ENCODE results near the gene CEP83.

CEP83 gene

GRCh38 chr12:94433744-94434143 is 25.9 kb downstream of the CEP83 start:
- H3K27me3 ChIP-seq (ENCODE audit: low read depth, low read length), result no peaks in the 10 kb centered on the region
- no peak for TF ChIP-seq EZH2phosphoT487 (IDR thresholded peaks at IDR 0.05; ENCODE audit: low read depth)
- TF ChIP-seq CTCF (IDR thresholded peaks at IDR 0.05; ENCODE audit: low read depth, low read length), result no peak
- H4K20me1 ChIP-seq (ENCODE audit: insufficient read depth, low read length), result no peaks in the 10 kb centered on the region
- no peak overlapping the region for H3K4me2 ChIP-seq (ENCODE audit: low read length)
- no peaks in the 10 kb centered on the region for H3K4me1 ChIP-seq (ENCODE audit: low read length)
- peaks cover 36% of the 10 kb centered on the region for H3K36me3 ChIP-seq (replicated peaks; ENCODE audit: low read depth, low read length)
- H3K79me2 ChIP-seq (ENCODE audit: low read length), result peaks cover 72% of the 10 kb centered on the region
- peaks cover 22% of the 10 kb centered on the region for H3K9me3 ChIP-seq (ENCODE audit: insufficient read depth, low read length)
- no peak overlapping the region for H3K9ac ChIP-seq (ENCODE audit: low read length)
- no peak overlapping the region for H3K4me3 ChIP-seq (ENCODE audit: low read length)
- no peak overlapping the region for H2AFZ ChIP-seq (ENCODE audit: low read depth, low read length)
- no peak overlapping the region for H3K27ac ChIP-seq (ENCODE audit: low read length)

GRCh38 chr12:94430304-94430703 is 29.4 kb downstream of the CEP83 start:
- Histone ChIP-seq H3K27ac (ENCODE audit: low read length) (no peak overlapping the region), H3K27me3 (ENCODE audit: low read depth, low read length) (no peaks in the 10 kb centered on the region), H3K79me2 (ENCODE audit: low read length) (peaks cover 40% of the 10 kb centered on the region), H3K9ac (ENCODE audit: low read length) (no peak overlapping the region), H2AFZ (ENCODE audit: low read depth, low read length) (no peak overlapping the region), H3K4me1 (ENCODE audit: low read length) (no peaks in the 10 kb centered on the region), H3K4me3 (ENCODE audit: low read length) (no peak overlapping the region), H3K36me3 (replicated peaks; ENCODE audit: low read depth, low read length) (peaks cover 56% of the 10 kb centered on the region), H3K9me3 (ENCODE audit: insufficient read depth, low read length) (peaks cover 34% of the 10 kb centered on the region), H3K4me2 (ENCODE audit: low read length) (no peak overlapping the region), H4K20me1 (ENCODE audit: insufficient read depth, low read length) (no peaks in the 10 kb centered on the region)
- TF ChIP-seq EZH2phosphoT487 (IDR thresholded peaks at IDR 0.05; ENCODE audit: low read depth), result no peak
- no peak for TF ChIP-seq CTCF (IDR thresholded peaks at IDR 0.05; ENCODE audit: low read depth, low read length)

GRCh38 chr12:94429633-94430032 is 30.0 kb downstream of the CEP83 start:
- Histone ChIP-seq H2AFZ (ENCODE audit: low read depth, low read length) (no peak overlapping the region), H3K4me3 (ENCODE audit: low read length) (no peak overlapping the region), H3K36me3 (replicated peaks; ENCODE audit: low read depth, low read length) (peaks cover 59% of the 10 kb centered on the region), H3K27ac (ENCODE audit: low read length) (no peak overlapping the region), H3K4me2 (ENCODE audit: low read length) (no peak overlapping the region), H4K20me1 (ENCODE audit: insufficient read depth, low read length) (no peaks in the 10 kb centered on the region), H3K27me3 (ENCODE audit: low read depth, low read length) (no peaks in the 10 kb centered on the region), H3K79me2 (ENCODE audit: low read length) (peaks cover 34% of the 10 kb centered on the region), H3K9me3 (ENCODE audit: insufficient read depth, low read length) (peaks cover 37% of the 10 kb centered on the region), H3K4me1 (ENCODE audit: low read length) (no peaks in the 10 kb centered on the region), H3K9ac (ENCODE audit: low read length) (no peak overlapping the region)
- TF ChIP-seq CTCF (IDR thresholded peaks at IDR 0.05; ENCODE audit: low read depth, low read length) (0 out of 2 replicates have a peak, but pooled peaks have one; percentile 8), EZH2phosphoT487 (IDR thresholded peaks at IDR 0.05; ENCODE audit: low read depth) (no peak)

GRCh38 chr12:94429191-94429590 is 30.5 kb downstream of the CEP83 start:
- Histone ChIP-seq H3K27ac (ENCODE audit: low read length) (no peak overlapping the region), H3K9me3 (ENCODE audit: insufficient read depth, low read length) (peaks cover 37% of the 10 kb centered on the region)

More at GRCh38 chr12:94429191-94429590, 30.5 kb downstream of the CEP83 start:
- no peak overlapping the region for H3K9ac ChIP-seq (ENCODE audit: low read length)
- H3K4me3 ChIP-seq (ENCODE audit: low read length), result no peak overlapping the region
- TF ChIP-seq CTCF (IDR thresholded peaks at IDR 0.05; ENCODE audit: low read depth, low read length) (no peak), EZH2phosphoT487 (IDR thresholded peaks at IDR 0.05; ENCODE audit: low read depth) (no peak)
- no peaks in the 10 kb centered on the region for H4K20me1 ChIP-seq (ENCODE audit: insufficient read depth, low read length)
- no peaks in the 10 kb centered on the region for H3K4me1 ChIP-seq (ENCODE audit: low read length)
- no peak overlapping the region for H2AFZ ChIP-seq (ENCODE audit: low read depth, low read length)
- peaks cover 59% of the 10 kb centered on the region for H3K36me3 ChIP-seq (replicated peaks; ENCODE audit: low read depth, low read length)
- H3K27me3 ChIP-seq (ENCODE audit: low read depth, low read length), result no peaks in the 10 kb centered on the region
- no peak overlapping the region for H3K4me2 ChIP-seq (ENCODE audit: low read length)
- peaks cover 31% of the 10 kb centered on the region for H3K79me2 ChIP-seq (ENCODE audit: low read length)
